NB4 (cell line): Measurements from ENCODE around the gene POLDIP2.

Experiments
- POLR2A ChIP-seq: IDR thresholded peaks from 2 replicates; pipeline ENCODE4 v1.6.1; 2011; ENCODE audit warnings: mild to moderate bottlenecking; ENCODE audit not compliant: insufficient read length; ENCODE audit errors: extremely low read depth
- TF ChIP-seq, protein P1 (sequence below): IDR thresholded peaks from one replicate; pipeline ENCODE4 v1.5.1; 2012; ENCODE audit warnings: low read depth, low read length

DNA sequence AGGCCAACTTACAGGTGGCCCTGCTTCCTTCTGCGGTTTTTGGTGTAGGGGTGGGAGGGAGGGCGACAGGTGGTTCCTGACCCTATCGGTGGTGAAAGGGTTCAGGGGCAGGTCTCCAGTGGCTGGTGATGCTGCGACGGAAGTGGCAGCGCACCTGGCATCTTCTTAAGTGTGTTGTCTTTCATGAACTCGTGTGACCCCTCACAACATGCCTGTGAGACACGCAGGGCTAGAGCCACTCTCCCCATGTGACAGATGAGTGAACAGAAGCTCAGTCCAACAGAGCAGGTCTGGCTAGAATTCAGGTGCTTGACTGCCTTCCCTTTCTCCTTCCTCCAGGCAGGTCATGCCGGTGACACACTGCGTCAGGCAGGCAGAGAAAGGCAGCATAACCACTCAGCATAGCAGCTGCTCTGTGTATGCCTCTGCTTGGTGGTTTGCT lies 13.8 kb downstream of the POLDIP2 start:
- TF ChIP-seq, protein P1, sequence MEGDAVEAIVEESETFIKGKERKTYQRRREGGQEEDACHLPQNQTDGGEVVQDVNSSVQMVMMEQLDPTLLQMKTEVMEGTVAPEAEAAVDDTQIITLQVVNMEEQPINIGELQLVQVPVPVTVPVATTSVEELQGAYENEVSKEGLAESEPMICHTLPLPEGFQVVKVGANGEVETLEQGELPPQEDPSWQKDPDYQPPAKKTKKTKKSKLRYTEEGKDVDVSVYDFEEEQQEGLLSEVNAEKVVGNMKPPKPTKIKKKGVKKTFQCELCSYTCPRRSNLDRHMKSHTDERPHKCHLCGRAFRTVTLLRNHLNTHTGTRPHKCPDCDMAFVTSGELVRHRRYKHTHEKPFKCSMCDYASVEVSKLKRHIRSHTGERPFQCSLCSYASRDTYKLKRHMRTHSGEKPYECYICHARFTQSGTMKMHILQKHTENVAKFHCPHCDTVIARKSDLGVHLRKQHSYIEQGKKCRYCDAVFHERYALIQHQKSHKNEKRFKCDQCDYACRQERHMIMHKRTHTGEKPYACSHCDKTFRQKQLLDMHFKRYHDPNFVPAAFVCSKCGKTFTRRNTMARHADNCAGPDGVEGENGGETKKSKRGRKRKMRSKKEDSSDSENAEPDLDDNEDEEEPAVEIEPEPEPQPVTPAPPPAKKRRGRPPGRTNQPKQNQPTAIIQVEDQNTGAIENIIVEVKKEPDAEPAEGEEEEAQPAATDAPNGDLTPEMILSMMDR = no peak
- no peak for TF ChIP-seq POLR2A
